ENCODE data around the gene CYP4F2. TPM values are rescaled to one million over a fixed set of nuclear protein-coding genes. Genes with fewer than 3 reads are reported as not detected.
"Not testable (repeated sequence)": the region's sequence is repeated elsewhere in the genome, so short reads cannot be mapped to it uniquely, and the experiment has no call there.

Gene CYP4F2
- total RNA-seq, 1 experiment from 2014 or later, result not detected

DNA sequence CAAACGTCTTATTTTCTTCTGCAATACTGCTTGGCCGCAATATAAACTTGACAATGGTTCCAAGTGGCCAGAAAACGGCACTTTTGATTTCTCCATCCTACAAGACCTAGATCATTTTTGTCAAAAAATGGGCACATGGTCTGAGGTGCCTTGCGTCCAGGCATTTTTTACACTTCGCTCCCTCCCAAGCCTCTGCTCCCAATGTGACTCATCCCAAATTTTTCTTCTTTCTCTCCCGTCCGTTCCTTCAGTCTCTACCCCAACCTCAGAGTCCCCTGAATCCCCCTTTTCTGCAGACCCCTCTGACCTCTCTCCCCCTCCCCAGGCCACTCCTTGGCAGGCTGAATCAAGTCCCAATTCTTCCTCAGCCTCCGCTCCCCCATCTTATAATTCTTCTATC lies 68.1 kb downstream of the CYP4F2 start:
- H3K4me2 ChIP-seq (ENCODE audit: low read depth, low read length, poor library complexity, severe bottlenecking), result no peak overlapping the region
- no peaks in the 10 kb centered on the region for H4K20me1 ChIP-seq (ENCODE audit: insufficient read depth, low read depth, low read length)
- H3K4me1 ChIP-seq (ENCODE audit: low read length), result no peaks in the 10 kb centered on the region
- H3K27ac ChIP-seq (ENCODE audit: low read length), result no peak overlapping the region
- H3K79me2 ChIP-seq (ENCODE audit: low read length), result no peaks in the 10 kb centered on the region
- no peaks in the 10 kb centered on the region for H3K36me3 ChIP-seq (ENCODE audit: insufficient read depth, low read length)
- no peak overlapping the region for H3K9ac ChIP-seq (ENCODE audit: low read length)
- no peaks in the 10 kb centered on the region for H3K9me3 ChIP-seq (ENCODE audit: low read length)
- H3K4me3 ChIP-seq (ENCODE audit: low read length), result no peak overlapping the region
- H3K27me3 ChIP-seq (ENCODE audit: low read length), result no peaks in the 10 kb centered on the region
- H3K9me2 ChIP-seq (replicated peaks; ENCODE audit: insufficient read depth, low read length), result no peaks in the 10 kb centered on the region
- H2AFZ ChIP-seq (ENCODE audit: low read length), result no peak overlapping the region
- DNase-seq, result no peak

DNA sequence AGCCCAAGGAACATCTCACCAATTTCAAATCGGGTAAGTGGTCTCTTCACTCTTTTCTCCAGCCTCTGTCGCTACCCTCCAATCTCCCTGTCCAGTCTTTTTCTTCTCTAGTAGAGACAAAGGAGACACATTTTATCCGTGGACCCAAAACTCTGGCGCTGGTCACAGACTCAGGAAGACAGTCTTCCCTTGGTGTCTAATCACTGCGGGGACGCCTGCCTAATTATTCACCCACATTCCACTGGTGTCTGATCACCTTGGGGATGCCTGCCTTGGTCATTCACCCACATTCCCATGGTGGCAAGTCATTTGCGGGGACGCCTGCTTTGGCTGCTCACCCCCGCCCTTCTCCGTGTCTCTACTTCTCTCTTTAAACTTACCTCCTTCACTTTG lies 68.6 kb downstream of the CYP4F2 start:
- Histone ChIP-seq H3K27me3 (ENCODE audit: low read length) (no peaks in the 10 kb centered on the region), H3K27ac (ENCODE audit: low read length) (no peak overlapping the region), H2AFZ (ENCODE audit: low read length) (no peak overlapping the region), H3K4me1 (ENCODE audit: low read length) (no peaks in the 10 kb centered on the region), H3K4me2 (ENCODE audit: low read depth, low read length, poor library complexity, severe bottlenecking) (no peak overlapping the region), H3K79me2 (ENCODE audit: low read length) (no peaks in the 10 kb centered on the region), H3K9ac (ENCODE audit: low read length) (no peak overlapping the region), H4K20me1 (ENCODE audit: insufficient read depth, low read depth, low read length) (no peaks in the 10 kb centered on the region), H3K9me2 (replicated peaks; ENCODE audit: insufficient read depth, low read length) (no peaks in the 10 kb centered on the region), H3K4me3 (ENCODE audit: low read length) (no peak overlapping the region), H3K9me3 (ENCODE audit: low read length) (no peaks in the 10 kb centered on the region), H3K36me3 (ENCODE audit: insufficient read depth, low read length) (no peaks in the 10 kb centered on the region)
- no peak for DNase-seq

DNA sequence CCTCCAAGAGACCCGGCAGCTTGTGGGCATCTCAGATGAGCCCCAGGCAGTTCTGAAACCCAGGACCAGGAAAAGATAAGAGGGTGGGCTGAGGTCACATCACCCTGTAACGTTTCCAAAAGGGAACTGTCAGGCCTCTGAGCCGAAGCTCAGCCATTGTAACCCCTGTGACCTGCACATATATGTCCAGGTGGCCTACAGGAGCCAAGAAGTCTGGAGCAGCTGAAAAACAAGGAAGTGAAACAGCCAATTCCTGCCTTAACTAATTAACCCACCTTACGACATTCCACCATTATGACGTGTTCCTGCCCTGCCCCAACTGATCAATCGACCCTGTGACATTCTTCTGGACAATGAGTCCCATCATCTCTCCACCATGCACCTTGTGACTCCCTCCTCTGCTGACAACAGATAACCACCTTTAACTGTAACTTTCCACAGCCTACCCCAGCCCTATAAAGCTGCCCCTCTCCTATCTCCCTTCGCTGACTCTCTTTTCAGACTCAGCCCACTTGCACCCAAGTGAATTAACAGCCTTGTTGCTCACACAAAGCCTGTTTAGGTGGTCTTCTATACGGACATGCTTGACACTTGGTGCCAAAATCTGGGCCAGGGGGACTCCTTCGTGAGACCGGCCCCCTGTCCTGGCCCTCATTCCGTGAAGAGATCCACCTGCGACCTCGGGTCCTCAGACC lies 69.1 kb downstream of the CYP4F2 start:
- not testable (repeated sequence) for H3K9me3 ChIP-seq (ENCODE audit: low read length); H3K36me3 ChIP-seq (ENCODE audit: insufficient read depth, low read length); DNase-seq; H4K20me1 ChIP-seq (ENCODE audit: insufficient read depth, low read depth, low read length); H3K4me2 ChIP-seq (ENCODE audit: low read depth, low read length, poor library complexity, severe bottlenecking); H3K4me1 ChIP-seq (ENCODE audit: low read length); H3K27ac ChIP-seq (ENCODE audit: low read length); H3K4me3 ChIP-seq (ENCODE audit: low read length); H3K27me3 ChIP-seq (ENCODE audit: low read length); H2AFZ ChIP-seq (ENCODE audit: low read length); H3K9ac ChIP-seq (ENCODE audit: low read length); H3K79me2 ChIP-seq (ENCODE audit: low read length); H3K9me2 ChIP-seq (replicated peaks; ENCODE audit: insufficient read depth, low read length)

DNA sequence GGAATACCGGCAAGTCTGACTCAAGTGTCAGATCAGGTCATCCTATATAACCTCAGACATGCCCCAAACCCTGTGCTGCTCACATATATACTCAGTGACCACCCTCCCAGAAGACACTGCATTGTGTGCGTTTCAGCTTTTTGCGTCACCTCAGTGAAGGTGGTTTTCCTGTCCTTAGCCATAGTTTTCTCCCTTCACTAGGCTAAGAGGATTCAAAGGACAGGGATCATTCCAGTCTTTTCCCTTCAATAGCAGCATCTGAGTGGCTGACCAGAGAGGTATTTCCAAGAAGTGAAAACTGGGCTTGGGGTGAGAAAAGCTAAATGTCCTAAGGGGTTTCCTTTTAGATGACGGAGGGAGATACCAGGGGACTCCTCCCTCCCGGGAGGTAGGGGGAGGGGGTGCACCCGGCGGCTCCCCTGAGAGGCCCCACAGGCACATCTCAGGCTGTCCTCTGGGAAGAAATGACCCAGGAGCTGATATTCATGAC lies 69.7 kb downstream of the CYP4F2 start:
- H3K79me2 ChIP-seq (ENCODE audit: low read length), result no peaks in the 10 kb centered on the region
- H3K27me3 ChIP-seq (ENCODE audit: low read length), result no peaks in the 10 kb centered on the region
- no peak for DNase-seq
- no peak overlapping the region for H2AFZ ChIP-seq (ENCODE audit: low read length)
- H3K4me2 ChIP-seq (ENCODE audit: low read depth, low read length, poor library complexity, severe bottlenecking), result no peak overlapping the region
- no peak overlapping the region for H3K4me3 ChIP-seq (ENCODE audit: low read length)
- no peaks in the 10 kb centered on the region for H4K20me1 ChIP-seq (ENCODE audit: insufficient read depth, low read depth, low read length)
- H3K9ac ChIP-seq (ENCODE audit: low read length), result no peak overlapping the region
- no peak overlapping the region for H3K27ac ChIP-seq (ENCODE audit: low read length)
- no peaks in the 10 kb centered on the region for H3K36me3 ChIP-seq (ENCODE audit: insufficient read depth, low read length)
- H3K9me3 ChIP-seq (ENCODE audit: low read length), result no peaks in the 10 kb centered on the region
- no peaks in the 10 kb centered on the region for H3K4me1 ChIP-seq (ENCODE audit: low read length)
- no peaks in the 10 kb centered on the region for H3K9me2 ChIP-seq (replicated peaks; ENCODE audit: insufficient read depth, low read length)

Small RNAs within 50 kb of the gene (small RNA-seq; reads per million reads assigned to genes)
- gene CYP4F36P, result not detected

Other genes with a start within 250 kb of the CYP4F2 start
- gene CYP4F12, start 225.0 kb downstream of the CYP4F2 start, total RNA-seq (2014; rRNA removed; shearing (Covaris generic); ENCODE audit: low replicate concordance), result not detected in 2 replicates
- not detected in 2 replicates for gene OR10H2, start 170.1 kb downstream of the CYP4F2 start, total RNA-seq (2014; rRNA removed; shearing (Covaris generic); ENCODE audit: low replicate concordance)
- not detected in 2 replicates for gene OR10H3, start 160.1 kb downstream of the CYP4F2 start, total RNA-seq (2014; rRNA removed; shearing (Covaris generic); ENCODE audit: low replicate concordance)
- gene OR10H5, start 110.4 kb downstream of the CYP4F2 start, total RNA-seq (2014; rRNA removed; shearing (Covaris generic); ENCODE audit: low replicate concordance), result not detected in 2 replicates
- not detected in 2 replicates for gene OR10H1, start 82.4 kb downstream of the CYP4F2 start, total RNA-seq (2014; rRNA removed; shearing (Covaris generic); ENCODE audit: low replicate concordance)
- gene CYP4F11, start 36.5 kb upstream of the CYP4F2 start, total RNA-seq (2014; rRNA removed; shearing (Covaris generic); ENCODE audit: low replicate concordance), result not detected in 2 replicates
- gene OR10H4, start 50.9 kb upstream of the CYP4F2 start, total RNA-seq (2014; rRNA removed; shearing (Covaris generic); ENCODE audit: low replicate concordance), result not detected in 2 replicates
- 76.7 and 76.9 TPM in 2 replicates for gene TPM4, start 178.4 kb upstream of the CYP4F2 start, total RNA-seq (2014; rRNA removed; shearing (Covaris generic); ENCODE audit: low replicate concordance)
- gene RAB8A, start 213.8 kb upstream of the CYP4F2 start, total RNA-seq (2014; rRNA removed; shearing (Covaris generic); ENCODE audit: low replicate concordance), result 30.2 and 48.8 TPM in 2 replicates
- 22.7 and 27.4 TPM in 2 replicates for gene HSH2D, start 245.6 kb upstream of the CYP4F2 start, total RNA-seq (2014; rRNA removed; shearing (Covaris generic); ENCODE audit: low replicate concordance)